Measurements from ENCODE around the gene SLC23A1. TPM values are rescaled to one million over a fixed set of nuclear protein-coding genes. Genes with fewer than 3 reads are reported as not detected.

The SLC23A1 gene
- total and polyA plus RNA-seq, 2 of the 13 experiments (the other 11 are each of a cell fraction or from before 2014, with no cell fraction given): 6.0 to 6.6 TPM

DNA sequence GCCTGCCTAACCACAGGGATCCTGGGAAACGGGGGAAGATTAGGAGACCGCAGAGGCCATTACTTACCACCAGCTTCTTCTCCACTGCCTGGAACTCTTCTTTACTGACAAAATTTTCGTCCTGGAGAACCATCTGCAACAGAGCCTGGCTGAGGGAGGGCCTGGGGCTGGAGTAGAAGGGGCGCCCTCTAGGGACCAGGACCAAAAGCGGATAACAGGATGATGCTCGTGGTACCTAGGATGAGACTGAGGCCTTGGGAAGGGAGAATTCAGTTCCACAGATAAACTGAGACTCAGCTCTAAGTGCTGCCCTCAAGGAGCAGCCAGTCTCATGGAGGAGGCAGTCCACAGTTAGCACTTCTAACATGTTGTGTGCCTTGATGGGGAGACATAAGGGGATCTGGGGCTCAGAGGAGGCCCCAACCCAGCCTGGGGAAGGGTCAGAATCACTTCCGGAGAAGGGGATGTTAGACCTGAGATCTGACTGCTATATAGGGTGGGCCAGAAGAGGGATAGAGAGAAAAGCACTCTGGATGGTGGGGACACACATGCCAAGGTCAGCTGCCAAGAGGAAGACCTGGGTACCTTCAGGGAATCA lies 19.6 kb upstream of the SLC23A1 start (continued):
- TF ChIP-seq, protein P1, sequence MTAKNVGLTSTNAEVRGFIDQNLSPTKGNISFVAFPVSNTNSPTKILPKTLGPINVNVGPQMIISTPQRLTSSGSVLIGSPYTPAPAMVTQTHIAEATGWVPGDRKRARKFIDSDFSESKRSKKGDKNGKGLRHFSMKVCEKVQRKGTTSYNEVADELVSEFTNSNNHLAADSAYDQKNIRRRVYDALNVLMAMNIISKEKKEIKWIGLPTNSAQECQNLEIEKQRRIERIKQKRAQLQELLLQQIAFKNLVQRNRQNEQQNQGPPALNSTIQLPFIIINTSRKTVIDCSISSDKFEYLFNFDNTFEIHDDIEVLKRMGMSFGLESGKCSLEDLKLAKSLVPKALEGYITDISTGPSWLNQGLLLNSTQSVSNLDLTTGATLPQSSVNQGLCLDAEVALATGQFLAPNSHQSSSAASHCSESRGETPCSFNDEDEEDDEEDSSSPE (CRISPR knock-in tag; IDR thresholded peaks at IDR 0.05): no peak
- TF ChIP-seq, protein P2, sequence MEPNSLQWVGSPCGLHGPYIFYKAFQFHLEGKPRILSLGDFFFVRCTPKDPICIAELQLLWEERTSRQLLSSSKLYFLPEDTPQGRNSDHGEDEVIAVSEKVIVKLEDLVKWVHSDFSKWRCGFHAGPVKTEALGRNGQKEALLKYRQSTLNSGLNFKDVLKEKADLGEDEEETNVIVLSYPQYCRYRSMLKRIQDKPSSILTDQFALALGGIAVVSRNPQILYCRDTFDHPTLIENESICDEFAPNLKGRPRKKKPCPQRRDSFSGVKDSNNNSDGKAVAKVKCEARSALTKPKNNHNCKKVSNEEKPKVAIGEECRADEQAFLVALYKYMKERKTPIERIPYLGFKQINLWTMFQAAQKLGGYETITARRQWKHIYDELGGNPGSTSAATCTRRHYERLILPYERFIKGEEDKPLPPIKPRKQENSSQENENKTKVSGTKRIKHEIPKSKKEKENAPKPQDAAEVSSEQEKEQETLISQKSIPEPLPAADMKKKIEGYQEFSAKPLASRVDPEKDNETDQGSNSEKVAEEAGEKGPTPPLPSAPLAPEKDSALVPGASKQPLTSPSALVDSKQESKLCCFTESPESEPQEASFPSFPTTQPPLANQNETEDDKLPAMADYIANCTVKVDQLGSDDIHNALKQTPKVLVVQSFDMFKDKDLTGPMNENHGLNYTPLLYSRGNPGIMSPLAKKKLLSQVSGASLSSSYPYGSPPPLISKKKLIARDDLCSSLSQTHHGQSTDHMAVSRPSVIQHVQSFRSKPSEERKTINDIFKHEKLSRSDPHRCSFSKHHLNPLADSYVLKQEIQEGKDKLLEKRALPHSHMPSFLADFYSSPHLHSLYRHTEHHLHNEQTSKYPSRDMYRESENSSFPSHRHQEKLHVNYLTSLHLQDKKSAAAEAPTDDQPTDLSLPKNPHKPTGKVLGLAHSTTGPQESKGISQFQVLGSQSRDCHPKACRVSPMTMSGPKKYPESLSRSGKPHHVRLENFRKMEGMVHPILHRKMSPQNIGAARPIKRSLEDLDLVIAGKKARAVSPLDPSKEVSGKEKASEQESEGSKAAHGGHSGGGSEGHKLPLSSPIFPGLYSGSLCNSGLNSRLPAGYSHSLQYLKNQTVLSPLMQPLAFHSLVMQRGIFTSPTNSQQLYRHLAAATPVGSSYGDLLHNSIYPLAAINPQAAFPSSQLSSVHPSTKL (CRISPR knock-in tag; IDR thresholded peaks at IDR 0.05): 0 out of 2 replicates have a peak, but pooled peaks have one; percentile 22
- TF ChIP-seq, protein P3, sequence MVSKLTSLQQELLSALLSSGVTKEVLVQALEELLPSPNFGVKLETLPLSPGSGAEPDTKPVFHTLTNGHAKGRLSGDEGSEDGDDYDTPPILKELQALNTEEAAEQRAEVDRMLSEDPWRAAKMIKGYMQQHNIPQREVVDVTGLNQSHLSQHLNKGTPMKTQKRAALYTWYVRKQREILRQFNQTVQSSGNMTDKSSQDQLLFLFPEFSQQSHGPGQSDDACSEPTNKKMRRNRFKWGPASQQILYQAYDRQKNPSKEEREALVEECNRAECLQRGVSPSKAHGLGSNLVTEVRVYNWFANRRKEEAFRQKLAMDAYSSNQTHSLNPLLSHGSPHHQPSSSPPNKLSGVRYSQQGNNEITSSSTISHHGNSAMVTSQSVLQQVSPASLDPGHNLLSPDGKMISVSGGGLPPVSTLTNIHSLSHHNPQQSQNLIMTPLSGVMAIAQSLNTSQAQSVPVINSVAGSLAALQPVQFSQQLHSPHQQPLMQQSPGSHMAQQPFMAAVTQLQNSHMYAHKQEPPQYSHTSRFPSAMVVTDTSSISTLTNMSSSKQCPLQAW (CRISPR knock-in tag; IDR thresholded peaks at IDR 0.05): 0 out of 2 replicates have a peak, but pooled peaks have one; percentile 24
- TF ChIP-seq TGIF2 (CRISPR knock-in tag; IDR thresholded peaks at IDR 0.05) (no peak), ZSCAN20 (CRISPR knock-in tag; IDR thresholded peaks at IDR 0.05; ENCODE audit: borderline replicate concordance) (no peak), XRCC5 (optimal IDR thresholded peaks at IDR 0.05; ENCODE audit: low read length) (peak; percentile 75), MBNL3 (CRISPR knock-in tag; conservative IDR thresholded peaks at IDR 0.05) (no peak), HMG20A (CRISPR knock-in tag; IDR thresholded peaks at IDR 0.05; ENCODE audit: borderline replicate concordance) (no peak), GTF2F1 (IDR thresholded peaks at IDR 0.05; ENCODE audit: low read length) (no peak), RCOR2 (CRISPR knock-in tag; IDR thresholded peaks at IDR 0.05) (0 out of 2 replicates have a peak, but pooled peaks have one; percentile 18), PCBP2 (optimal IDR thresholded peaks at IDR 0.05; ENCODE audit: low read depth, low read length, poor library complexity, severe bottlenecking) (no peak), SP5 (CRISPR knock-in tag; IDR thresholded peaks at IDR 0.05; ENCODE audit: borderline replicate concordance, low read depth) (no peak), PHF8 (CRISPR knock-in tag; IDR thresholded peaks at IDR 0.05) (no peak), EED (CRISPR knock-in tag; IDR thresholded peaks at IDR 0.05) (no peak), NFYC (CRISPR knock-in tag; IDR thresholded peaks at IDR 0.05) (no peak)
- TF ChIP-seq, protein P4, sequence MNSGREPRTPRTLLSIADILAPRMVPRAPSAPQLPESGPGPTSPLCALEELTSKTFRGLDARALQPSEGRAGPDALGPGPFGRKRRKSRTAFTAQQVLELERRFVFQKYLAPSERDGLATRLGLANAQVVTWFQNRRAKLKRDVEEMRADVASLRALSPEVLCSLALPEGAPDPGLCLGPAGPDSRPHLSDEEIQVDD (CRISPR knock-in tag; IDR thresholded peaks at IDR 0.05; ENCODE audit: borderline replicate concordance): no peak
- TF ChIP-seq, protein P5, sequence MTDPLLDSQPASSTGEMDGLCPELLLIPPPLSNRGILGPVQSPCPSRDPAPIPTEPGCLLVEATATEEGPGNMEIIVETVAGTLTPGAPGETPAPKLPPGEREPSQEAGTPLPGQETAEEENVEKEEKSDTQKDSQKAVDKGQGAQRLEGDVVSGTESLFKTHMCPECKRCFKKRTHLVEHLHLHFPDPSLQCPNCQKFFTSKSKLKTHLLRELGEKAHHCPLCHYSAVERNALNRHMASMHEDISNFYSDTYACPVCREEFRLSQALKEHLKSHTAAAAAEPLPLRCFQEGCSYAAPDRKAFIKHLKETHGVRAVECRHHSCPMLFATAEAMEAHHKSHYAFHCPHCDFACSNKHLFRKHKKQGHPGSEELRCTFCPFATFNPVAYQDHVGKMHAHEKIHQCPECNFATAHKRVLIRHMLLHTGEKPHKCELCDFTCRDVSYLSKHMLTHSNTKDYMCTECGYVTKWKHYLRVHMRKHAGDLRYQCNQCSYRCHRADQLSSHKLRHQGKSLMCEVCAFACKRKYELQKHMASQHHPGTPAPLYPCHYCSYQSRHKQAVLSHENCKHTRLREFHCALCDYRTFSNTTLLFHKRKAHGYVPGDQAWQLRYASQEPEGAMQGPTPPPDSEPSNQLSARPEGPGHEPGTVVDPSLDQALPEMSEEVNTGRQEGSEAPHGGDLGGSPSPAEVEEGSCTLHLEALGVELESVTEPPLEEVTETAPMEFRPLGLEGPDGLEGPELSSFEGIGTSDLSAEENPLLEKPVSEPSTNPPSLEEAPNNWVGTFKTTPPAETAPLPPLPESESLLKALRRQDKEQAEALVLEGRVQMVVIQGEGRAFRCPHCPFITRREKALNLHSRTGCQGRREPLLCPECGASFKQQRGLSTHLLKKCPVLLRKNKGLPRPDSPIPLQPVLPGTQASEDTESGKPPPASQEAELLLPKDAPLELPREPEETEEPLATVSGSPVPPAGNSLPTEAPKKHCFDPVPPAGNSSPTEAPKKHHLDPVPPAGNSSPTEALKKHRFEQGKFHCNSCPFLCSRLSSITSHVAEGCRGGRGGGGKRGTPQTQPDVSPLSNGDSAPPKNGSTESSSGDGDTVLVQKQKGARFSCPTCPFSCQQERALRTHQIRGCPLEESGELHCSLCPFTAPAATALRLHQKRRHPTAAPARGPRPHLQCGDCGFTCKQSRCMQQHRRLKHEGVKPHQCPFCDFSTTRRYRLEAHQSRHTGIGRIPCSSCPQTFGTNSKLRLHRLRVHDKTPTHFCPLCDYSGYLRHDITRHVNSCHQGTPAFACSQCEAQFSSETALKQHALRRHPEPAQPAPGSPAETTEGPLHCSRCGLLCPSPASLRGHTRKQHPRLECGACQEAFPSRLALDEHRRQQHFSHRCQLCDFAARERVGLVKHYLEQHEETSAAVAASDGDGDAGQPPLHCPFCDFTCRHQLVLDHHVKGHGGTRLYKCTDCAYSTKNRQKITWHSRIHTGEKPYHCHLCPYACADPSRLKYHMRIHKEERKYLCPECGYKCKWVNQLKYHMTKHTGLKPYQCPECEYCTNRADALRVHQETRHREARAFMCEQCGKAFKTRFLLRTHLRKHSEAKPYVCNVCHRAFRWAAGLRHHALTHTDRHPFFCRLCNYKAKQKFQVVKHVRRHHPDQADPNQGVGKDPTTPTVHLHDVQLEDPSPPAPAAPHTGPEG (CRISPR knock-in tag; IDR thresholded peaks at IDR 0.05): no peak

All from HepG2 (cell line).